DOHH2 (cell line): Measurements from ENCODE around the gene SYNE4.

ENCODE experiments used
- H3F3A ChIP-seq: fragments of 200-600 bp; sonication (generic), shearing (Covaris generic); 2 replicates; pipeline ENCODE4 v1.6.0; 2016; ENCODE audit warnings: antibody characterized with exemption, mild to moderate bottlenecking; ENCODE audit not compliant: control insufficient read depth, insufficient read depth
- H3K27ac ChIP-seq: fragments of 200-600 bp; sonication (generic); 2 replicates; pipeline ENCODE4 v1.5.1; 2014; ENCODE audit warnings: low read depth, mild to moderate bottlenecking, low read length, moderate library complexity
- H3K27me3 ChIP-seq: fragments of 200-600 bp; sonication (generic); 2 replicates; pipeline ENCODE4 v1.6.1; 2014; ENCODE audit warnings: mild to moderate bottlenecking, low read length, mixed read lengths; ENCODE audit not compliant: control insufficient read depth
- H3K36me3 ChIP-seq: fragments of 200-600 bp; sonication (generic); 2 replicates; pipeline ENCODE4 v1.6.1; 2014; ENCODE audit warnings: mild to moderate bottlenecking, low read length, moderate library complexity, mixed read lengths; ENCODE audit not compliant: control insufficient read depth
- H3K4me1 ChIP-seq: fragments of 200-600 bp; sonication (generic); 2 replicates; pipeline ENCODE4 v1.6.1; 2014; ENCODE audit warnings: mild to moderate bottlenecking, low read length, mixed read lengths; ENCODE audit not compliant: control insufficient read depth
- H3K4me2 ChIP-seq: fragments of 200-600 bp; sonication (generic); 2 replicates; pipeline ENCODE4 v1.6.0; 2014; ENCODE audit warnings: mild to moderate bottlenecking, low read length, moderate library complexity
- H3K4me3 ChIP-seq: fragments of 200-600 bp; sonication (generic); 2 replicates; pipeline ENCODE4 v1.5.1; 2014; ENCODE audit warnings: mild to moderate bottlenecking, low read length, mixed read lengths
- H3K79me2 ChIP-seq: fragments of 200-600 bp; sonication (generic); 2 replicates; pipeline ENCODE4 v1.6.1; 2014; ENCODE audit warnings: mild to moderate bottlenecking, low read length, mixed read lengths; ENCODE audit not compliant: control insufficient read depth
- H3K9me2 ChIP-seq: fragments of 200-600 bp; sonication (generic); replicated peaks from 2 replicates; pipeline ENCODE4 v1.6.1; 2014; ENCODE audit warnings: mild to moderate bottlenecking, low read length, mixed read lengths; ENCODE audit not compliant: control insufficient read depth
- H3K9me3 ChIP-seq: fragments of 200-600 bp; sonication (generic); 2 replicates; pipeline ENCODE4 v1.6.1; 2014; ENCODE audit warnings: antibody characterized with exemption, low read length, mixed read lengths; ENCODE audit not compliant: control insufficient read depth, insufficient read depth
- H4K20me1 ChIP-seq: fragments of 200-600 bp; sonication (generic); 2 replicates; pipeline ENCODE4 v1.6.0; 2014; ENCODE audit warnings: low read depth, mild to moderate bottlenecking, antibody characterized with exemption, low read length, moderate library complexity; ENCODE audit not compliant: control insufficient read depth, insufficient read depth
- EZH2phosphoT487 ChIP-seq: fragments of 200-600 bp; sonication (generic); IDR thresholded peaks from 2 replicates; pipeline ENCODE4 v1.6.1; 2017; ENCODE audit warnings: borderline replicate concordance, mild to moderate bottlenecking, antibody characterized with exemption, low read length, moderate library complexity, mixed read lengths
- TF ChIP-seq, protein P1 (sequence below): fragments of 200-600 bp; sonication (generic); IDR thresholded peaks from one replicate; pipeline ENCODE4 v1.5.1; 2014; ENCODE audit warnings: antibody characterized with exemption, mild to moderate bottlenecking, low read depth, low read length; ENCODE audit not compliant: poor library complexity, severe bottlenecking

The SYNE4 gene

DNA sequence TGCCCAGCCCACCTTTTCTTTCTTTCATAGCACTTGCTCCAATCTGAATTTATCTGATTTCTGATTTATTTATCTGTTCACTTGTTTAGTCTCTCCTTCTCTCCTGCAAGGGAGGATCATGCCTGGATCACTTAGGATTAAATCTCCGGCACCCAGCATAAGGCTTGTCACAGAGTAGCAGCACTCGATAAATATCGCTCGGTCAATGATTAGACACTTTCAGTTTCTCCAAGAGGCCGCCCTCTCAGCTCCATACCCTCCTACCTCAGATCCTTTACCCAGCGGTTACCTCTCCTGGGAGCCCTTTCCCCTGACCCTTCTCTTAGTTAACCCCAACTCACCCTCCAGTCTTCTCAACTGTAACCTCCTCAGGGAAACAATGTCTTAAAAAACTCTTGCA is 22.7 kb upstream of the SYNE4 start:
- Histone ChIP-seq H3K4me1 (peaks cover 2% of the 10 kb centered on the region; the same call in 1 of the 2 replicates), H3K4me3 (no peak overlapping the region), H3K9me3 (no peaks in the 10 kb centered on the region), H3K4me2 (no peak overlapping the region), H3K36me3 (no peaks in the 10 kb centered on the region), H3K9me2 (no peaks in the 10 kb centered on the region), H3F3A (no peaks in the 10 kb centered on the region), H3K27ac (no peak overlapping the region), H3K79me2 (no peaks in the 10 kb centered on the region), H4K20me1 (peaks cover 3% of the 10 kb centered on the region; the same call in 1 of the 2 replicates), H3K27me3 (no peaks in the 10 kb centered on the region)
- no peak for TF ChIP-seq EZH2phosphoT487
- TF ChIP-seq, protein P1, sequence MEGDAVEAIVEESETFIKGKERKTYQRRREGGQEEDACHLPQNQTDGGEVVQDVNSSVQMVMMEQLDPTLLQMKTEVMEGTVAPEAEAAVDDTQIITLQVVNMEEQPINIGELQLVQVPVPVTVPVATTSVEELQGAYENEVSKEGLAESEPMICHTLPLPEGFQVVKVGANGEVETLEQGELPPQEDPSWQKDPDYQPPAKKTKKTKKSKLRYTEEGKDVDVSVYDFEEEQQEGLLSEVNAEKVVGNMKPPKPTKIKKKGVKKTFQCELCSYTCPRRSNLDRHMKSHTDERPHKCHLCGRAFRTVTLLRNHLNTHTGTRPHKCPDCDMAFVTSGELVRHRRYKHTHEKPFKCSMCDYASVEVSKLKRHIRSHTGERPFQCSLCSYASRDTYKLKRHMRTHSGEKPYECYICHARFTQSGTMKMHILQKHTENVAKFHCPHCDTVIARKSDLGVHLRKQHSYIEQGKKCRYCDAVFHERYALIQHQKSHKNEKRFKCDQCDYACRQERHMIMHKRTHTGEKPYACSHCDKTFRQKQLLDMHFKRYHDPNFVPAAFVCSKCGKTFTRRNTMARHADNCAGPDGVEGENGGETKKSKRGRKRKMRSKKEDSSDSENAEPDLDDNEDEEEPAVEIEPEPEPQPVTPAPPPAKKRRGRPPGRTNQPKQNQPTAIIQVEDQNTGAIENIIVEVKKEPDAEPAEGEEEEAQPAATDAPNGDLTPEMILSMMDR: no peak

DNA sequence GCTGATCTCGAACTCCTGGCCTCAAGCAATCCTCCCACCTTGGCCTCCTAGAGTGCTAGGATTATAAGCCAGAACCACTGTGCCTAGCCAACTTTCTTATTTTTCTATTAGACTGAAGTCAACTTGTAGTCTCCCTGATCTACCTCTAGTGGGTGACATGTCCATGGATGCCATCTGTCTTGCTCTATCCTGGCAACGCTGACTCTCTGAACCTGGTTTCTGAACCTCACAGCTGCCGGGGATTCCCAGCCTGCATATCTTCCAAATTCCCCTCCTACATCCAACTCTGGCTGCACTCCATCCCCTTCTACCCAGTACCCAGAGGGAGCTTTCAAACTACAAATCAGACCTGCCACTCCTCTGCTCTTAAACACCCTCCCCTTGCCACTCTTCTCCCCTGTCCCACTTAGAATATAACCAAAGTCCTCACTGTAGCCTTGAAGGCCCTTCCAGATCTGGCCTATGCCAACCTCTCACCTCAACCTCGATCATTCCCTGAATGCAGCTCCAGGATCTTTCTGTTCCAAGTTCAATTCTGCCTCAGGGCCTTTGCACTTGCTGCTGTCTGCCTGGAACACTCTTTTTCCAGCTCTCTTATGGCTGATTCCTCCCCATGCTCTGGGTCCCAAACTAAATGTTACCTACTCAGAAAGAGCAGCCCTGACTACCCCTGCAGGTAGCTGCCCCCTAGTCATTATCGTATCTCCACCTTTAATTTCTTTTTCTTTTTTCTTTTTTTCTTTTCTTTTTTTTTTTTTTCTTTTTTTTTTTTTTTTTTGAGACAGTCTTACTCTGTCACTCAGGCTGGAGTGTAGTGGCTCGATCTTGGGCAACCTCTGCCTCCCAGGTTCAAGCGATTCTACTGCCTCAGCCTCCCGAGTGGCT is 21.9 kb upstream of the SYNE4 start:
- Histone ChIP-seq H3K4me2 (no peak overlapping the region), H3K79me2 (no peaks in the 10 kb centered on the region), H3K4me1 (peaks cover 2% of the 10 kb centered on the region; the same call in 1 of the 2 replicates), H3F3A (no peaks in the 10 kb centered on the region), H4K20me1 (peaks cover 3% of the 10 kb centered on the region; the same call in 1 of the 2 replicates), H3K9me2 (no peaks in the 10 kb centered on the region), H3K27me3 (no peaks in the 10 kb centered on the region), H3K27ac (no peak overlapping the region), H3K36me3 (no peaks in the 10 kb centered on the region; the same call in 1 of the 2 replicates), H3K9me3 (no peaks in the 10 kb centered on the region), H3K4me3 (no peak overlapping the region)
- TF ChIP-seq, protein P1: peak; percentile 16
- TF ChIP-seq EZH2phosphoT487: no peak

DNA sequence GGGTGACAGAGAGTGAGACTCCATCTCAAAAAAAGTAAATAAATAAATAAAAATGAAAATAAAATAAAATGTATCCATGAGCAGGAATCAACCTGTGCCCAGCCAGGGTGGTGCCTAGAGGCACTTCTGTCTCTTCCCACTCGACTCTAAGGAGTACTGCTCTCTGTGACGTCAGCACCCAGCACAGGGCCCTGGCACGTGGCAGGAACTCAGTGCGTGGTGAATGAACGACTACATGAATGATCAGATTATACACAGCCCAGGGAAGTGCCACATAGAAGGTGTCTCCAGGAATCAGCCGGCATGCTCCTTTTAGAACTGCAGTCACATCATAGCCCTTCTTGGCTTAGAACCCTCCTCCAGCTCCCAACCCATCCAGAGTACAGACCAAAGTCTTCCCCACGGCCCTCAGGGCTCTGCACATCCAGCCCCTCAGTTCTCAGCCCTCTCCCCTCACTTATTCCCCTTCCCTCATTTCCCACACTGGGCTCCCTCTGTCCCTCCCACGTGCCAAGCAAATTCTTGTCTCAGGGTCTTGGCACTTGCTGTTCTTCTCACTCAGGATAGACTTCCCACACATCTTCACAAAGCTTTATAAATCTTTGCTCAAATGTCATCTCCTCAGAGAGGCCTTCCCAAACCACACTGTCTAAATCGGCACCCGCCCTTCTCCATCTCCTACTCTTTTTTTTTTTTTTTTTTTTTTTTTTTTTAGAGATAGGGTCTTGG is 19.9 kb upstream of the SYNE4 start:
- no peak overlapping the region for H3K27ac ChIP-seq
- H3K79me2 ChIP-seq: no peaks in the 10 kb centered on the region
- peaks cover 2% of the 10 kb centered on the region; the same call in 1 of the 2 replicates for H3K4me1 ChIP-seq
- H4K20me1 ChIP-seq: peaks cover 3% of the 10 kb centered on the region; the same call in 1 of the 2 replicates
- no peak overlapping the region for H3K4me2 ChIP-seq
- H3K4me3 ChIP-seq: no peak overlapping the region
- H3K27me3 ChIP-seq: no peaks in the 10 kb centered on the region
- TF ChIP-seq, protein P1: no peak
- peaks cover 10% of the 10 kb centered on the region; the same call in 1 of the 2 replicates for H3K36me3 ChIP-seq
- no peaks in the 10 kb centered on the region for H3F3A ChIP-seq
- no peaks in the 10 kb centered on the region for H3K9me2 ChIP-seq
- H3K9me3 ChIP-seq: no peaks in the 10 kb centered on the region
